Gastrocnemius medialis (tissue), 4 donors: Measurements from ENCODE around the gene DHRS12.

Experiments used
- POLR2A ChIP-seq, 2 donors: fragments of 450-650 bp; IDR thresholded peaks; one replicate each; pipeline ENCODE4 v1.6.1; 2017; ENCODE audit warnings: antibody characterized with exemption in 2 of 2, mild to moderate bottlenecking in 2 of 2, moderate library complexity in 2 of 2
- TF ChIP-seq, protein P1 (sequence below), 5 experiments: fragments of 450-650 bp in 3 of 5; fragments of 200-600 bp in 2 of 5; sonication (generic) in 2 of 5; IDR thresholded peaks in 4 of 5; conservative IDR thresholded peaks in 1 of 5; 1 replicate in 4 of 5; 2 replicates in 1 of 5; pipeline ENCODE4 v1.5.1; 2016 to 2019; ENCODE audit warnings: antibody characterized with exemption in 5 of 5, mild to moderate bottlenecking in 3 of 5, moderate library complexity in 3 of 5

DNA sequence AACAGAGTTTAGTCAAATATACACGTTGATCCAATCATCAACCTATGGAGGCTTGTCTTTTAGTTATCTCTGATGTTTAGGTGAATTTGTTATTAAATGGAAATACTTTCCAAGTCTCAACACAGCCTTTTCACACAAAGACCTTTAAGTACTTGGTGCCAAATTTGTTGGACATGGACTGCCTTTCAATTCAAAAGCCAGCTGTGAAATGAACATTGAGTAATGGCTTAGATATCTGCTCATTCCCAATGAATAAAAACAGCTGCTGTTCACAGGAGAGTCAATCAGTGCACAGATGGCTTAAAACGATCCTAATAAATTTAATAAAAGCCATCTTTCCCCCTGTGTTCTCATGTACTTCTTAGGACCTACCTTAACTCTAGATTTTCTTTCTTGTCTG, 19.9 kb upstream of the DHRS12 start:
- no peak for TF ChIP-seq POLR2A (IDR thresholded peaks at IDR 0.05)
- TF ChIP-seq, protein P1, sequence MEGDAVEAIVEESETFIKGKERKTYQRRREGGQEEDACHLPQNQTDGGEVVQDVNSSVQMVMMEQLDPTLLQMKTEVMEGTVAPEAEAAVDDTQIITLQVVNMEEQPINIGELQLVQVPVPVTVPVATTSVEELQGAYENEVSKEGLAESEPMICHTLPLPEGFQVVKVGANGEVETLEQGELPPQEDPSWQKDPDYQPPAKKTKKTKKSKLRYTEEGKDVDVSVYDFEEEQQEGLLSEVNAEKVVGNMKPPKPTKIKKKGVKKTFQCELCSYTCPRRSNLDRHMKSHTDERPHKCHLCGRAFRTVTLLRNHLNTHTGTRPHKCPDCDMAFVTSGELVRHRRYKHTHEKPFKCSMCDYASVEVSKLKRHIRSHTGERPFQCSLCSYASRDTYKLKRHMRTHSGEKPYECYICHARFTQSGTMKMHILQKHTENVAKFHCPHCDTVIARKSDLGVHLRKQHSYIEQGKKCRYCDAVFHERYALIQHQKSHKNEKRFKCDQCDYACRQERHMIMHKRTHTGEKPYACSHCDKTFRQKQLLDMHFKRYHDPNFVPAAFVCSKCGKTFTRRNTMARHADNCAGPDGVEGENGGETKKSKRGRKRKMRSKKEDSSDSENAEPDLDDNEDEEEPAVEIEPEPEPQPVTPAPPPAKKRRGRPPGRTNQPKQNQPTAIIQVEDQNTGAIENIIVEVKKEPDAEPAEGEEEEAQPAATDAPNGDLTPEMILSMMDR (IDR thresholded peaks at IDR 0.05 in 4 of 5, conservative IDR thresholded peaks at IDR 0.05 in 1 of 5) = no peak
